Lower lobe of right lung (tissue), 2 donors: Measurements from ENCODE around the gene DNMT3B. TPM values are rescaled to one million over a fixed set of nuclear protein-coding genes. Genes with fewer than 3 reads are reported as not detected.

Experiments
- ATAC-seq, 2 donors: fragments of 200-7000 bp; cut with Tn5 transposase; one replicate each; pipeline ENCODE4 v1.9.1; 2020 to 2022; ENCODE audit warnings: mild to moderate bottlenecking in 2 of 2, moderate library complexity in 2 of 2
- DNase-seq: peaks from one replicate; pipeline ENCODE4 v3.0.0-alpha.2; 2020
- H3K27ac ChIP-seq: fragments of 200-600 bp; one replicate; pipeline ENCODE4 v1.8.0; 2022
- H3K27me3 ChIP-seq: fragments of 200-600 bp; one replicate; pipeline ENCODE4 v1.8.0; 2022; ENCODE audit warnings: low read depth
- H3K36me3 ChIP-seq: fragments of 200-600 bp; one replicate; pipeline ENCODE4 v1.8.0; 2022; ENCODE audit warnings: mild to moderate bottlenecking
- H3K4me1 ChIP-seq: fragments of 200-600 bp; one replicate; pipeline ENCODE4 v1.8.0; 2022
- H3K4me3 ChIP-seq: fragments of 200-600 bp; one replicate; pipeline ENCODE4 v1.8.0; 2022; ENCODE audit warnings: mild to moderate bottlenecking
- H3K9me3 ChIP-seq: fragments of 200-600 bp; one replicate; pipeline ENCODE4 v1.8.0; 2022
- CTCF ChIP-seq: fragments of 200-600 bp; IDR thresholded peaks from one replicate; pipeline ENCODE4 v1.8.0; 2022; ENCODE audit warnings: antibody characterized with exemption, mild to moderate bottlenecking
- intact Hi-C: fragments of 100-400 bp; cut with DNase I; formaldehyde crosslinking; loops from one replicate; pipeline ENCODE4 v1.11.0; 2022
- total RNA-seq: library from RNA; stranded (reverse); fragmentation: NEBNext Ultra II Directional; extraction: Animal tissue kit (Norgen Biotek cat#: 25700); gene quantifications from one replicate; pipeline ENCODE4 v1.2.1, GENCODE V29; 2021
- donor health status: DM: no; HTN: yes; CAD: no; lungs with severe emphysema.

The DNMT3B gene
- total RNA-seq, 1 donor from 2014 or later = 1.1 TPM

GRCh38 chr20:32803092-32803491 is 40.9 kb downstream of the DNMT3B start:
- ATAC-seq (no peak), DNase-seq (no peak)
- no peaks in the 10 kb centered on the region for H3K27me3 ChIP-seq
- H3K4me1 ChIP-seq = no peaks in the 10 kb centered on the region
- no peak overlapping the region for H3K27ac ChIP-seq
- H3K36me3 ChIP-seq = peaks cover 4% of the 10 kb centered on the region
- intact Hi-C loops = no loop called here
- H3K4me3 ChIP-seq = no peak overlapping the region
- no peaks in the 10 kb centered on the region for H3K9me3 ChIP-seq
- no peak for TF ChIP-seq CTCF

GRCh38 chr20:32804022-32804715 is 42.0 kb downstream of the DNMT3B start:
- no peak for TF ChIP-seq CTCF
- Histone ChIP-seq H3K9me3 (no peaks in the 10 kb centered on the region), H3K4me3 (no peak overlapping the region), H3K4me1 (no peaks in the 10 kb centered on the region), H3K27ac (no peak overlapping the region), H3K36me3 (peaks cover 4% of the 10 kb centered on the region), H3K27me3 (no peaks in the 10 kb centered on the region)
- DNase-seq (no peak), ATAC-seq (no peak)
- intact Hi-C loops = no loop called here

- no peak overlapping the region for H3K27ac ChIP-seq
- ATAC-seq = no peak
- no peaks in the 10 kb centered on the region for H3K4me1 ChIP-seq
- H3K9me3 ChIP-seq = no peaks in the 10 kb centered on the region
- intact Hi-C loops = no loop called here
- TF ChIP-seq CTCF = no peak
- no peak for DNase-seq
- no peaks in the 10 kb centered on the region for H3K27me3 ChIP-seq
- H3K4me3 ChIP-seq = no peak overlapping the region
- H3K36me3 ChIP-seq = peaks cover 4% of the 10 kb centered on the region
Measured at GRCh38 chr20:32804817-32805216, 42.6 kb downstream of the DNMT3B start.

GRCh38 chr20:32805721-32806120 is 43.5 kb downstream of the DNMT3B start:
- ATAC-seq = no peak
- H3K4me3 ChIP-seq = no peak overlapping the region
- no peaks in the 10 kb centered on the region for H3K4me1 ChIP-seq
- no peak for TF ChIP-seq CTCF
- no peak for DNase-seq
- peaks cover 4% of the 10 kb centered on the region for H3K36me3 ChIP-seq
- intact Hi-C loops = no loop called here
- H3K27me3 ChIP-seq = no peaks in the 10 kb centered on the region
- no peaks in the 10 kb centered on the region for H3K9me3 ChIP-seq
- no peak overlapping the region for H3K27ac ChIP-seq

- Histone ChIP-seq H3K27ac (no peak overlapping the region), H3K36me3 (no peaks in the 10 kb centered on the region), H3K4me3 (no peak overlapping the region), H3K9me3 (no peaks in the 10 kb centered on the region), H3K27me3 (no peaks in the 10 kb centered on the region), H3K4me1 (no peaks in the 10 kb centered on the region)
- no peak for DNase-seq
- no peak for ATAC-seq
- intact Hi-C loops = no loop called here
- TF ChIP-seq CTCF = no peak
Measured at GRCh38 chr20:32806356-32806755, 44.2 kb downstream of the DNMT3B start.
